NOMO-1 treated with DMSO at 0.1 percent for 48 hours (cell line): ENCODE measurements around the gene MPDZ.

ENCODE experiments used
- DNase-seq: peaks from one replicate; lab custom pipeline; 2025; ENCODE audit not compliant: unreplicated experiment; lab: John Stamatoyannopoulos, UW

MPDZ gene

GRCh38 chr9:13142776-13143175, 136.7 kb downstream of the MPDZ start:
- no peak for DNase-seq

GRCh38 chr9:13141629-13142028, 137.9 kb downstream of the MPDZ start:
- no peak for DNase-seq

- no peak for DNase-seq
Observed at GRCh38 chr9:13140843-13141592, 138.5 kb downstream of the MPDZ start.

GRCh38 chr9:13139641-13140171, 139.8 kb downstream of the MPDZ start:
- no peak for DNase-seq

GRCh38 chr9:13137426-13137825, 142.1 kb downstream of the MPDZ start:
- DNase-seq: no peak

- no peak for DNase-seq
Observed at GRCh38 chr9:13131991-13132390, 147.5 kb downstream of the MPDZ start.

- no peak for DNase-seq
Observed at GRCh38 chr9:13131416-13131815, 148.1 kb downstream of the MPDZ start.

GRCh38 chr9:13128266-13128860, 151.1 kb downstream of the MPDZ start:
- DNase-seq: no peak

GRCh38 chr9:13127131-13127530, 152.4 kb downstream of the MPDZ start:
- DNase-seq: no peak

GRCh38 chr9:13125261-13125660, 154.2 kb downstream of the MPDZ start:
- no peak for DNase-seq

GRCh38 chr9:13122756-13123369, 156.6 kb downstream of the MPDZ start:
- DNase-seq: no peak

- DNase-seq: no peak
Observed at GRCh38 chr9:13118313-13118712, 161.2 kb downstream of the MPDZ start.

- no peak for DNase-seq
Observed at GRCh38 chr9:13116292-13116691, 163.2 kb downstream of the MPDZ start.

- no peak for DNase-seq
Observed at GRCh38 chr9:13113751-13114150, 165.7 kb downstream of the MPDZ start.

GRCh38 chr9:13113216-13113615, 166.3 kb downstream of the MPDZ start:
- no peak for DNase-seq

- DNase-seq: no peak
Observed at GRCh38 chr9:13111778-13112177, 167.7 kb downstream of the MPDZ start.

GRCh38 chr9:13110766-13111417, 168.6 kb downstream of the MPDZ start:
- no peak for DNase-seq

GRCh38 chr9:13109781-13110180, 169.7 kb downstream of the MPDZ start:
- DNase-seq: no peak

- no peak for DNase-seq
Observed at GRCh38 chr9:13107008-13107407, 172.5 kb downstream of the MPDZ start.

- no peak for DNase-seq
Observed at GRCh38 chr9:13100914-13101572, 178.4 kb downstream of the MPDZ start.

GRCh38 chr9:13095056-13095455, 184.4 kb downstream of the MPDZ start:
- no peak for DNase-seq
